Adrenal gland (tissue), 12 donors: ENCODE measurements around the gene CAB39L. TPM values are rescaled to one million over a fixed set of nuclear protein-coding genes. Genes with fewer than 3 reads are reported as not detected.

Experiments
- DNase-seq, 7 donors: peaks; one replicate each; pipeline ENCODE4 v3.0.0-alpha.2; 2019 to 2020
- H3K27ac ChIP-seq, 5 donors: fragments of 200-600 bp; sonication (generic) in 4 of 5; 1 replicate in 3 of 5; 2 replicates in 2 of 5; pipeline versions ENCODE4 v1.5.1 to v1.8.0; 2016 to 2020; ENCODE audit warnings: mild to moderate bottlenecking in 1 of 5
- H3K27me3 ChIP-seq: fragments of 200-600 bp; 2 replicates; pipeline ENCODE4 v1.8.0; 2021
- H3K36me3 ChIP-seq, 2 donors: fragments of 200-600 bp; replicated peaks in 1 of 2; 1 replicate in 1 of 2; 2 replicates in 1 of 2; pipeline versions ENCODE4 v1.5.1 to v1.8.0; 2018 to 2022
- H3K4me1 ChIP-seq, 2 donors: fragments of 200-600 bp; replicated peaks in 1 of 2; 1 replicate in 1 of 2; 2 replicates in 1 of 2; pipeline versions ENCODE4 v1.5.1 to v1.8.0; 2018 to 2021
- H3K4me3 ChIP-seq, 4 donors: fragments of 200-600 bp; sonication (generic) in 3 of 4; one replicate each; pipeline ENCODE4 v1.5.1; 2016 to 2018
- H3K9me3 ChIP-seq, 3 donors: fragments of 200-600 bp; sonication (generic) in 1 of 3; replicated peaks in 1 of 3; 1 replicate in 2 of 3; 2 replicates in 1 of 3; pipeline versions ENCODE4 v1.5.1 to v1.8.0; 2016 to 2021
- POLR2A ChIP-seq, 2 donors: fragments of 450-650 bp; IDR thresholded peaks; one replicate each; pipeline ENCODE4 v1.6.1; 2017; ENCODE audit warnings: antibody characterized with exemption in 2 of 2, mild to moderate bottlenecking in 2 of 2, moderate library complexity in 1 of 2
- WGBS, 4 donors: extraction: QIAGEN DNeasy Blood & Tissue Kit in 2 of 4; methylation state at CpG; one replicate each; pipeline versions ENCODE4 v1.1.5 to v1.1.7; 2013 to 2017; 5-methylcytosine and 5-hydroxymethylcytosine counted together
- intact Hi-C, 2 donors: fragments of 100-400 bp; cut with DNase I; formaldehyde crosslinking; loops; one replicate each; pipeline versions ENCODE4 v1.14.1 to v1.15.0; 2022 to 2023
- polyA plus RNA-seq, 3 donors: library from polyadenylated mRNA; stranded (reverse); fragments of 200-250 nt in 2 of 3; fragments of 350-450 nt in 1 of 3; fragmentation: Illumina TruSeq in 1 of 3; extraction: RNeasy Lipid Tissue Mini Kit (QIAGEN cat#74804) in 1 of 3; gene quantifications; one replicate each; pipeline ENCODE4 v1.2.3, GENCODE V29; 2013 to 2014
- total RNA-seq, 9 donors: library from RNA; depleted of rRNA in 4 of 9; stranded (reverse); fragments of >200 nt in 4 of 9; fragments of 120-200 nt in 1 of 9; fragmentation: NEBNext Ultra II Directional in 1 of 9; extraction: Animal tissue kit (Norgen Biotek cat#: 25700) in 1 of 9; gene quantifications; one replicate each; pipeline versions ENCODE4 v1.1.0 to v1.2.4, GENCODE V29; 2013 to 2023
- TF ChIP-seq, protein P1 (sequence below), 6 experiments: fragments of 450-650 bp in 4 of 6; fragments of 200-600 bp in 2 of 6; sonication (generic) in 1 of 6; IDR thresholded peaks; 1 replicate in 5 of 6; 2 replicates in 1 of 6; pipeline versions ENCODE4 v1.5.1 to v1.8.0; 2016 to 2021; ENCODE audit warnings: antibody characterized with exemption in 6 of 6, mild to moderate bottlenecking in 2 of 6, moderate library complexity in 1 of 6
- donor health status: healthy with polysubstance abuse.
- donor health status: Bipolar disorder and iron deficiency.
- donor health status: DM: yes; HTN: yes; CAD: no.
- donor health status: DM: no; HTN: no; CAD: no.
- donor health status: DM: no; HTN: no; CAD: no.
- donor health status: DM: yes; HTN: yes; CAD: no.

The CAB39L gene
- total and polyA plus RNA-seq, 12 donors, result 17.8 to 115 (median 47.8) TPM

DNA sequence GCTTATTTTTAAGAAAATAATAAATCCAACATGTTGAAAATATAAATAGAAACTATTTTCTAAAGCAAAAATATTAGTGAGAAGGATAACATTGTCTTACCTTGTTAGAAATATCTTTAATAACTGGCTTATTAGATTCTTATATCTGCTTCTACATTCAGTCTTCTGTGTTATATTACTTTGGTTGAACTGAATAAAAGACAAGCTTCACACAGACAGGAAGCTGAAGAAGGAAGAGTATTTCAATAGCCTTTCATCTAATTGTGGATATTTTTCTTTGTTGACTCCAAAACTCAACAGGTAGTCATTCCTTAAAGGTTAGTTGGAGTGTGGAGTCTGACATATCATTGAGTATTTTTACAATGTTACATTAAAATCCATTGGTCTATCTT lies 11.1 kb upstream of the CAB39L start:
- intact Hi-C loops, result no loop called here
- no peaks in the 10 kb centered on the region for H3K27me3 ChIP-seq
- no peaks in the 10 kb centered on the region for H3K9me3 ChIP-seq
- H3K36me3 ChIP-seq, result no peaks in the 10 kb centered on the region
- no peak for DNase-seq
- peaks cover 10 to 35% of the 10 kb centered on the region in 2 donors for H3K4me1 ChIP-seq
- no peak for TF ChIP-seq POLR2A (IDR thresholded peaks at IDR 0.05)
- TF ChIP-seq, protein P1, sequence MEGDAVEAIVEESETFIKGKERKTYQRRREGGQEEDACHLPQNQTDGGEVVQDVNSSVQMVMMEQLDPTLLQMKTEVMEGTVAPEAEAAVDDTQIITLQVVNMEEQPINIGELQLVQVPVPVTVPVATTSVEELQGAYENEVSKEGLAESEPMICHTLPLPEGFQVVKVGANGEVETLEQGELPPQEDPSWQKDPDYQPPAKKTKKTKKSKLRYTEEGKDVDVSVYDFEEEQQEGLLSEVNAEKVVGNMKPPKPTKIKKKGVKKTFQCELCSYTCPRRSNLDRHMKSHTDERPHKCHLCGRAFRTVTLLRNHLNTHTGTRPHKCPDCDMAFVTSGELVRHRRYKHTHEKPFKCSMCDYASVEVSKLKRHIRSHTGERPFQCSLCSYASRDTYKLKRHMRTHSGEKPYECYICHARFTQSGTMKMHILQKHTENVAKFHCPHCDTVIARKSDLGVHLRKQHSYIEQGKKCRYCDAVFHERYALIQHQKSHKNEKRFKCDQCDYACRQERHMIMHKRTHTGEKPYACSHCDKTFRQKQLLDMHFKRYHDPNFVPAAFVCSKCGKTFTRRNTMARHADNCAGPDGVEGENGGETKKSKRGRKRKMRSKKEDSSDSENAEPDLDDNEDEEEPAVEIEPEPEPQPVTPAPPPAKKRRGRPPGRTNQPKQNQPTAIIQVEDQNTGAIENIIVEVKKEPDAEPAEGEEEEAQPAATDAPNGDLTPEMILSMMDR (IDR thresholded peaks at IDR 0.05), result no peak
- H3K4me3 ChIP-seq, result no peak overlapping the region
- H3K27ac ChIP-seq, result peak overlapping the region in 4 of 5 donors; percentile 5 to 26 (median 10)

- TF ChIP-seq POLR2A (IDR thresholded peaks at IDR 0.05), result no peak
- TF ChIP-seq, protein P1 (IDR thresholded peaks at IDR 0.05), result no peak
- Histone ChIP-seq H3K4me3 (no peak overlapping the region), H3K27ac (peak overlapping the region in 2 of 5 donors; percentile 5 to 10), H3K9me3 (no peaks in the 10 kb centered on the region), H3K27me3 (no peaks in the 10 kb centered on the region), H3K4me1 (peaks cover 10 to 39% of the 10 kb centered on the region in 2 donors), H3K36me3 (no peaks in the 10 kb centered on the region)
- WGBS, 4 donors, result 66 to 82% (median 79%) methylated on average over 4 of the region's 4 CpGs
- intact Hi-C loops, result no loop called here
- DNase-seq, result no peak
These were observed 10.6 kb upstream of the CAB39L start for GRCh38 chr13:49454388-49455006.

DNA sequence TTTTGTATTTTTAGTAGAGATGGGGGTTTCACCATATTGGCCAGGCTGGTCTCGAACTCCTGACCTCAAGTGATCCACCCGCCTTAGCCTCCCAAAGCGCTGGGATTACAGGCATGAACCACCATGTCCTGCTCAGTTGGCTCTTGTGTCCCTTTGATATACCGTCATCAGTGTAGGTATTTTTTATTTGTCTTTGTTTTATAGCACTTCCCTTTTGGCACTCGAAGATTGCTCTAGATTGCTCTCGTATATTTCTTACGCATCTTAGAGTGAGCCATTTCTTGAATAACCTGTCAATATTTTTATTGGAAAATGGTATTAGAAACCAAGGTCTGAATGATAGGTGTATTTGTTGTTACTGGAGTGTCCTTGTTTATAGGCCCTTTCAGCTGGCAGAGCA lies 9.6 kb upstream of the CAB39L start:
- peaks cover 16 to 44% of the 10 kb centered on the region in 2 donors for H3K4me1 ChIP-seq
- no peak overlapping the region for H3K27ac ChIP-seq
- H3K4me3 ChIP-seq, result no peak overlapping the region
- H3K27me3 ChIP-seq, result no peaks in the 10 kb centered on the region
- intact Hi-C loops, result no loop called here
- H3K9me3 ChIP-seq, result peaks cover 0 to under 1% (median 0%) of the 10 kb centered on the region in 3 donors
- no peak for DNase-seq
- TF ChIP-seq POLR2A (IDR thresholded peaks at IDR 0.05), result no peak
- TF ChIP-seq, protein P1 (IDR thresholded peaks at IDR 0.05), result no peak
- H3K36me3 ChIP-seq, result no peaks in the 10 kb centered on the region
- WGBS, 4 donors, result 97 to 99% (median 98%) methylated on average over 7 of the region's 7 CpGs

DNA sequence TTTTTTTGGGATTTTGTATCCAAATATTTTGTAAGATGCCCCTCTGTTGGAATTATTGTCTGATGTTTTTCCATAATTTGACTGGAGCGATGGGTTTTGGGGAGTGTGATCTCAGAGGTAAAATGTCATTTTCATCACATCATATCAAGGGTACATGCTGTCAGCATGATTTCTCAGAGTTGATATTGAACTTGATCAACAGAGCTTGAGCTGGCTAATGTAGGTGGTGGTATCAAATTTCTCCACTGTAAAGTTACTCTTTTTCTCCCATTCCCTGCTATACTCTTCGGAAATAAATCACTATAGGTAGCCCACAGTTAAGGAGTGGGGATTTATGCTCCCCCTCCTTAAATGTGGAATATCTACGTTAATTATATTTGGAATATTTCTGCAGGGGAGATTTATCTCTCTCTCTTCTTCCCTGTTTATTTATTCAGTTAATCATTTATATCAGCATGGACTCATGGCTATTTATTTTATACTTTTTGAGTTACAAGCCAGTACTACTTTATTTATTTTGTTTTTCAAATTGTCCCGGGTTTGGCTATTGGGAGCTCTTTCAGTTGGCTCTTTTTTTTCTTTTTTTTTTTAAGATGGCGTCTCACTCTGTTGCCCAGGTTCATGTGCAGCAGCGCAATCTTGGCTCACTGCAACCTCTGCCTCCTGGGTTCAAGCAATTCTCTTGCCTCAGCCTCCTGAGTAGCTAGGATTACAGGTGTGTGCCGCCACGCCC lies 9.0 kb upstream of the CAB39L start:
- TF ChIP-seq, protein P1 (IDR thresholded peaks at IDR 0.05), result no peak
- no peak for TF ChIP-seq POLR2A (IDR thresholded peaks at IDR 0.05)
- 93 to 95% (median 94%) methylated on average over 8 of the region's 8 CpGs for WGBS, 4 donors
- Histone ChIP-seq H3K4me1 (peaks cover 20 to 49% of the 10 kb centered on the region in 2 donors), H3K27me3 (no peaks in the 10 kb centered on the region), H3K4me3 (no peak overlapping the region), H3K36me3 (no peaks in the 10 kb centered on the region), H3K27ac (no peak overlapping the region), H3K9me3 (peaks cover 0 to 5% (median 0%) of the 10 kb centered on the region in 3 donors)
- DNase-seq, result no peak
- intact Hi-C loops, result no loop called here
